AG04449 (cell line): ENCODE results near the gene NOP56.

Source experiments
- CTCF ChIA-PET: fragments of 350-600 bp; formaldehyde crosslinking; extraction: SDS; loops from one replicate; lab custom pipeline; 2021; ENCODE audit warnings: antibody characterized with exemption; lab: Yijun Ruan, JAX
- POLR2A ChIA-PET: fragments of 400-600, 350-600 bp; formaldehyde crosslinking; extraction: SDS; loops from one replicate; lab custom pipeline; 2020; ENCODE audit warnings: antibody characterized with exemption, inconsistent platforms; lab: Yijun Ruan, JAX
- DNase-seq: peaks from one replicate; pipeline ENCODE4 v3.0.0-alpha.2; 2010; ENCODE audit warnings: low read depth, low spot score
- H3K4me3 ChIP-seq: 2 replicates; pipeline ENCODE4 v1.5.1; 2011; ENCODE audit warnings: low read depth, mild to moderate bottlenecking, control low read depth, low read length
- CTCF ChIP-seq: IDR thresholded peaks from one replicate; pipeline ENCODE4 v1.5.1; 2011; ENCODE audit warnings: mild to moderate bottlenecking, moderate library complexity, low read length, control low read depth, inconsistent platforms; ENCODE audit not compliant: insufficient read depth; ENCODE audit errors: missing control alignments

The NOP56 gene

GRCh38 chr20:2692036-2692885, 39.8 kb downstream of the NOP56 start, which contains the start of gene EBF4:
TSS of gene EBF4 (plus strand) at chr20:2692780. CDS start at chr20:2693646, 866 bp downstream.
- H3K4me3 ChIP-seq: peak within 1 kb of the TSS; percentile 50

GRCh38 chr20:2692886-2693285, 40.5 kb downstream of the NOP56 start:
- ChIA-PET CTCF (interaction anchor here (1.0 to 3.8 kb wide), 4 partner anchors 11 to 60 kb away, joined by 4 to 16 read pairs (median 6); no protein-coding TSS in a partner anchor), POLR2A (no interaction called here)
- H3K4me3 ChIP-seq: peak overlapping the region; percentile 44
- DNase-seq: no peak
- TF ChIP-seq CTCF: no peak

More at GRCh38 chr20:2692036-2692885, 39.8 kb downstream of the NOP56 start, which contains the start of gene EBF4:
- POLR2A ChIA-PET: no interaction called here
- no peak for TF ChIP-seq CTCF
- CTCF ChIA-PET: interaction anchor here (0.9 to 3.8 kb wide), 5 partner anchors 18 to 309 kb away, joined by 3 to 16 read pairs (median 4); no protein-coding TSS in a partner anchor
- no peak for DNase-seq

- POLR2A ChIA-PET: no interaction called here
- CTCF ChIA-PET: interaction anchor here (1.0 to 3.8 kb wide), 7 partner anchors 10 to 64 kb away, joined by 3 to 16 read pairs (median 4); no protein-coding TSS in a partner anchor
- no peak for DNase-seq
- H3K4me3 ChIP-seq: peak overlapping the region; percentile 44
- TF ChIP-seq CTCF: no peak
Measured at GRCh38 chr20:2693286-2694007, 41.0 kb downstream of the NOP56 start.

GRCh38 chr20:2694008-2694471, 41.6 kb downstream of the NOP56 start:
- H3K4me3 ChIP-seq: no peak overlapping the region
- no peak for DNase-seq
- TF ChIP-seq CTCF: no peak
- ChIA-PET CTCF (interaction anchor here (1.0 to 3.8 kb wide), 8 partner anchors 10 to 307 kb away, joined by 3 to 16 read pairs (median 4); no protein-coding TSS in a partner anchor), POLR2A (no interaction called here)

- TF ChIP-seq CTCF: no peak
- CTCF ChIA-PET: interaction anchor here (1.0 to 3.8 kb wide), 8 partner anchors 9 to 306 kb away, joined by 3 to 16 read pairs (median 4); no protein-coding TSS in a partner anchor
- POLR2A ChIA-PET: no interaction called here
- no peak overlapping the region for H3K4me3 ChIP-seq
- no peak for DNase-seq
Measured at GRCh38 chr20:2694519-2694918, 42.1 kb downstream of the NOP56 start.
